ENCODE measurements around the gene RANBP17.

- TF ChIP-seq, protein P1, sequence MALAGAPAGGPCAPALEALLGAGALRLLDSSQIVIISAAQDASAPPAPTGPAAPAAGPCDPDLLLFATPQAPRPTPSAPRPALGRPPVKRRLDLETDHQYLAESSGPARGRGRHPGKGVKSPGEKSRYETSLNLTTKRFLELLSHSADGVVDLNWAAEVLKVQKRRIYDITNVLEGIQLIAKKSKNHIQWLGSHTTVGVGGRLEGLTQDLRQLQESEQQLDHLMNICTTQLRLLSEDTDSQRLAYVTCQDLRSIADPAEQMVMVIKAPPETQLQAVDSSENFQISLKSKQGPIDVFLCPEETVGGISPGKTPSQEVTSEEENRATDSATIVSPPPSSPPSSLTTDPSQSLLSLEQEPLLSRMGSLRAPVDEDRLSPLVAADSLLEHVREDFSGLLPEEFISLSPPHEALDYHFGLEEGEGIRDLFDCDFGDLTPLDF (CRISPR knock-in tag; IDR thresholded peaks at IDR 0.05) = no peak
- no peak for TF ChIP-seq TFAM (CRISPR knock-in tag; conservative IDR thresholded peaks at IDR 0.05)
- TF ChIP-seq, protein P2, sequence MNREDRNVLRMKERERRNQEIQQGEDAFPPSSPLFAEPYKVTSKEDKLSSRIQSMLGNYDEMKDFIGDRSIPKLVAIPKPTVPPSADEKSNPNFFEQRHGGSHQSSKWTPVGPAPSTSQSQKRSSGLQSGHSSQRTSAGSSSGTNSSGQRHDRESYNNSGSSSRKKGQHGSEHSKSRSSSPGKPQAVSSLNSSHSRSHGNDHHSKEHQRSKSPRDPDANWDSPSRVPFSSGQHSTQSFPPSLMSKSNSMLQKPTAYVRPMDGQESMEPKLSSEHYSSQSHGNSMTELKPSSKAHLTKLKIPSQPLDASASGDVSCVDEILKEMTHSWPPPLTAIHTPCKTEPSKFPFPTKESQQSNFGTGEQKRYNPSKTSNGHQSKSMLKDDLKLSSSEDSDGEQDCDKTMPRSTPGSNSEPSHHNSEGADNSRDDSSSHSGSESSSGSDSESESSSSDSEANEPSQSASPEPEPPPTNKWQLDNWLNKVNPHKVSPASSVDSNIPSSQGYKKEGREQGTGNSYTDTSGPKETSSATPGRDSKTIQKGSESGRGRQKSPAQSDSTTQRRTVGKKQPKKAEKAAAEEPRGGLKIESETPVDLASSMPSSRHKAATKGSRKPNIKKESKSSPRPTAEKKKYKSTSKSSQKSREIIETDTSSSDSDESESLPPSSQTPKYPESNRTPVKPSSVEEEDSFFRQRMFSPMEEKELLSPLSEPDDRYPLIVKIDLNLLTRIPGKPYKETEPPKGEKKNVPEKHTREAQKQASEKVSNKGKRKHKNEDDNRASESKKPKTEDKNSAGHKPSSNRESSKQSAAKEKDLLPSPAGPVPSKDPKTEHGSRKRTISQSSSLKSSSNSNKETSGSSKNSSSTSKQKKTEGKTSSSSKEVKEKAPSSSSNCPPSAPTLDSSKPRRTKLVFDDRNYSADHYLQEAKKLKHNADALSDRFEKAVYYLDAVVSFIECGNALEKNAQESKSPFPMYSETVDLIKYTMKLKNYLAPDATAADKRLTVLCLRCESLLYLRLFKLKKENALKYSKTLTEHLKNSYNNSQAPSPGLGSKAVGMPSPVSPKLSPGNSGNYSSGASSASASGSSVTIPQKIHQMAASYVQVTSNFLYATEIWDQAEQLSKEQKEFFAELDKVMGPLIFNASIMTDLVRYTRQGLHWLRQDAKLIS (CRISPR knock-in tag; IDR thresholded peaks at IDR 0.05) = no peak
- no peak for TF ChIP-seq TBL1XR1 (IDR thresholded peaks at IDR 0.05; ENCODE audit: low read length in 2 of 2)
- no peak for TF ChIP-seq MAZ (CRISPR knock-in tag; conservative IDR thresholded peaks at IDR 0.05 in 1 of 2, IDR thresholded peaks at IDR 0.05 in 1 of 2)
- no peak for TF ChIP-seq KDM1A (IDR thresholded peaks at IDR 0.05)
- no peak for TF ChIP-seq GABPB1 (CRISPR knock-in tag; IDR thresholded peaks at IDR 0.05)
- TF ChIP-seq YBX1 (IDR thresholded peaks at IDR 0.05) = no peak
Observed at GRCh38 chr5:171251519-171251918, 389.7 kb downstream of the RANBP17 start.

All from K562 (cell line).